Stimulated activated CD8-positive, alpha-beta memory T cell treated with anti-CD3 and anti-CD28 coated beads, Interleukin-2, amount 100 ng/mL, for 1 hour (primary cell): ENCODE results near the gene SEPTIN7.
"Not testable (repeated sequence)": the region's sequence is repeated elsewhere in the genome, so short reads cannot be mapped to it uniquely, and the experiment has no call there.

ENCODE experiments used
- DNase-seq, 2 donors: peaks; one replicate each; pipeline ENCODE4 v3.0.0-alpha.2; 2020; ENCODE audit warnings: low read depth in 2 of 2

The SEPTIN7 gene

GRCh38 chr7:35800718-35801391, at the start of gene SEPTIN7:
Gene SEPTIN7 (plus strand): TSS chr7:35801057. CDS start chr7:35801210, 153 bp downstream.
- peak; percentile 95 to 99 for DNase-seq

GRCh38 chr7:35752742-35753141, 48.1 kb upstream of the SEPTIN7 start:
- no peak for DNase-seq

- no peak for DNase-seq
Observed at GRCh38 chr7:35753761-35754603, 46.9 kb upstream of the SEPTIN7 start.

- no peak for DNase-seq
Observed at GRCh38 chr7:35754741-35755140, 46.1 kb upstream of the SEPTIN7 start.

- DNase-seq, result no peak
Observed at GRCh38 chr7:35755711-35756110, 45.1 kb upstream of the SEPTIN7 start.

GRCh38 chr7:35756453-35756852, 44.4 kb upstream of the SEPTIN7 start:
- not testable (repeated sequence) for DNase-seq

- no peak for DNase-seq
Observed at GRCh38 chr7:35757574-35757973, 43.3 kb upstream of the SEPTIN7 start.

- DNase-seq, result no peak
Observed at GRCh38 chr7:35758421-35758820, 42.4 kb upstream of the SEPTIN7 start.

GRCh38 chr7:35760143-35760745, 40.6 kb upstream of the SEPTIN7 start:
- no peak for DNase-seq

GRCh38 chr7:35761871-35762677, 38.8 kb upstream of the SEPTIN7 start:
- DNase-seq, result no peak

- DNase-seq, result no peak
Observed at GRCh38 chr7:35762781-35763180, 38.1 kb upstream of the SEPTIN7 start.

- DNase-seq, result no peak
Observed at GRCh38 chr7:35768346-35768745, 32.5 kb upstream of the SEPTIN7 start.

GRCh38 chr7:35771776-35772175, 29.1 kb upstream of the SEPTIN7 start:
- DNase-seq, result no peak

- no peak for DNase-seq
Observed at GRCh38 chr7:35773994-35774393, 26.9 kb upstream of the SEPTIN7 start.

- no peak for DNase-seq
Observed at GRCh38 chr7:35776686-35777085, 24.2 kb upstream of the SEPTIN7 start.

- DNase-seq, result no peak
Observed at GRCh38 chr7:35777121-35777520, 23.7 kb upstream of the SEPTIN7 start.

- DNase-seq, result no peak
Observed at GRCh38 chr7:35780070-35780469, 20.8 kb upstream of the SEPTIN7 start.

- DNase-seq, result no peak
Observed at GRCh38 chr7:35781200-35781701, 19.6 kb upstream of the SEPTIN7 start.

GRCh38 chr7:35781767-35782515, 18.9 kb upstream of the SEPTIN7 start:
- DNase-seq, result no peak

- DNase-seq, result no peak
Observed at GRCh38 chr7:35784332-35784731, 16.5 kb upstream of the SEPTIN7 start.

GRCh38 chr7:35785250-35785649, 15.6 kb upstream of the SEPTIN7 start:
- no peak for DNase-seq
